H1 (cell line): Measurements from ENCODE around the gene MORN4. TPM values are rescaled to one million over a fixed set of nuclear protein-coding genes. Genes with fewer than 3 reads are reported as not detected.

ENCODE experiments used
- CTCF ChIA-PET: fragments of 300-600 bp; sonication (Branson Sonifier 250); formaldehyde crosslinking; loops from one replicate; lab custom pipeline; 2021; ENCODE audit not compliant: partially characterized antibody; lab: Charles Lee
- POLR2A ChIA-PET: fragments of 300-600 bp; sonication (Branson Sonifier 250); formaldehyde crosslinking; loops from one replicate; lab custom pipeline; 2021; ENCODE audit warnings: inconsistent platforms; ENCODE audit not compliant: partially characterized antibody; lab: Charles Lee
- DNase-seq, 2 experiments: peaks; one replicate each; pipeline versions ENCODE4 v3.0.0 to v3.0.0-alpha.2; 2010 to 2022; ENCODE audit warnings: low spot score in 2 of 2, low read depth in 1 of 2, mixed read lengths in 1 of 2
- FAIRE-seq: peaks from 2 replicates; lab custom pipeline; 2011; peaks lifted over from hg19 to GRCh38; lab: Jason Lieb, UNC
- H2AFZ ChIP-seq: 2 replicates; pipeline ENCODE4 v1.8.1; 2012; ENCODE audit warnings: low read length, inconsistent platforms
- H2AK5ac ChIP-seq: 2 replicates; pipeline ENCODE4 v1.6.1; 2013; ENCODE audit warnings: low read depth, low read length
- H2BK120ac ChIP-seq: replicated peaks from 2 replicates; pipeline ENCODE3; 2013; ENCODE audit warnings: low read depth, low read length, inconsistent platforms
- H2BK12ac ChIP-seq: 2 replicates; pipeline ENCODE4 v1.6.1; 2013; ENCODE audit warnings: low read depth, low read length
- H2BK15ac ChIP-seq: 2 replicates; pipeline ENCODE4 v1.6.1; 2013; ENCODE audit warnings: low read length
- H2BK20ac ChIP-seq: 2 replicates; pipeline ENCODE4 v1.6.1; 2013; ENCODE audit warnings: low read length
- H2BK5ac ChIP-seq: 2 replicates; pipeline ENCODE4 v1.6.1; 2013; ENCODE audit warnings: low read depth, low read length
- H3K14ac ChIP-seq: 2 replicates; pipeline ENCODE4 v1.6.1; 2013; ENCODE audit warnings: inconsistent platforms; ENCODE audit not compliant: insufficient read length
- H3K18ac ChIP-seq: 2 replicates; pipeline ENCODE4 v1.6.1; 2013; ENCODE audit warnings: low read length; ENCODE audit errors: extremely low read depth
- H3K23ac ChIP-seq: 2 replicates; pipeline ENCODE4 v1.6.1; 2013; ENCODE audit warnings: inconsistent platforms; ENCODE audit not compliant: insufficient read length
- H3K23me2 ChIP-seq: 2 replicates; pipeline ENCODE4 v1.6.1; 2013; ENCODE audit warnings: low read depth, low read length
- H3K27ac ChIP-seq: 2 replicates; pipeline ENCODE4 v1.6.1; 2011; ENCODE audit warnings: low read depth, low read length, inconsistent platforms
- H3K27me3 ChIP-seq, 4 experiments: replicated peaks in 1 of 4; 1 replicate in 1 of 4; 2 replicates in 3 of 4; pipeline versions ENCODE4 v1.6.1 to v1.8.1; 2011 to 2013; ENCODE audit warnings: low read length in 3 of 4, mild to moderate bottlenecking in 3 of 4, inconsistent platforms in 2 of 4, mixed read lengths in 2 of 4, moderate library complexity in 1 of 4; ENCODE audit not compliant: control insufficient read depth in 3 of 4, insufficient read depth in 3 of 4; ENCODE audit errors: extremely low read depth in 1 of 4
- H3K36me3 ChIP-seq, 4 experiments: 2 replicates each; pipeline versions ENCODE4 v1.6.1 to v1.8.1; 2011 to 2013; ENCODE audit warnings: mild to moderate bottlenecking in 4 of 4, low read length in 3 of 4, moderate library complexity in 2 of 4, control low read depth in 1 of 4, inconsistent platforms in 1 of 4; ENCODE audit not compliant: insufficient read depth in 4 of 4, control insufficient read depth in 2 of 4
- H3K4ac ChIP-seq: replicated peaks from 2 replicates; pipeline ENCODE3; 2013; ENCODE audit warnings: low read length, low read depth, mixed read lengths, inconsistent platforms; ENCODE audit not compliant: insufficient read length
- H3K4me1 ChIP-seq, 4 experiments: replicated peaks in 1 of 4; 1 replicate in 1 of 4; 2 replicates in 3 of 4; pipeline versions ENCODE4 v1.6.1 to v1.8.1; 2011 to 2013; ENCODE audit warnings: low read length in 3 of 4, inconsistent platforms in 2 of 4, mixed read lengths in 1 of 4; ENCODE audit not compliant: insufficient read depth in 4 of 4, control insufficient read depth in 3 of 4
- H3K4me2 ChIP-seq, 2 experiments: 2 replicates each; pipeline versions ENCODE4 v1.6.1 to v1.8.1; 2011 to 2013; ENCODE audit warnings: low read depth in 2 of 2, low read length in 2 of 2, control low read depth in 1 of 2, inconsistent platforms in 1 of 2, mild to moderate bottlenecking in 1 of 2; ENCODE audit not compliant: insufficient read depth in 1 of 2
- H3K4me3 ChIP-seq, 4 experiments: fragments of 200-600, 300-600 bp in 1 of 4; sonication (generic), shearing (Covaris generic), sonication (Bioruptor Twin) in 1 of 4; 2 replicates each; pipeline versions ENCODE4 v1.5.1 to v1.8.1; 2011 to 2016; ENCODE audit warnings: low read length in 4 of 4, low read depth in 3 of 4, control low read depth in 2 of 4, inconsistent platforms in 2 of 4, mild to moderate bottlenecking in 2 of 4, mixed read lengths in 1 of 4, moderate library complexity in 1 of 4; ENCODE audit not compliant: insufficient read depth in 2 of 4; ENCODE audit errors: extremely low read depth in 1 of 4
- H3K56ac ChIP-seq: replicated peaks from 2 replicates; pipeline ENCODE3; 2013; ENCODE audit warnings: low read depth, mild to moderate bottlenecking, mixed read lengths, low read length, inconsistent platforms; ENCODE audit not compliant: insufficient read length
- H3K79me1 ChIP-seq: 2 replicates; pipeline ENCODE4 v1.6.1; 2013; ENCODE audit warnings: low read depth, low read length, control low read depth
- H3K79me2 ChIP-seq, 2 experiments: 2 replicates each; pipeline versions ENCODE4 v1.6.1 to v1.8.1; 2012 to 2013; ENCODE audit warnings: low read length in 2 of 2, mild to moderate bottlenecking in 2 of 2, inconsistent platforms in 1 of 2; ENCODE audit not compliant: insufficient read depth in 2 of 2, control insufficient read depth in 1 of 2
- H3K9ac ChIP-seq, 4 experiments: replicated peaks in 1 of 4; 1 replicate in 1 of 4; 2 replicates in 3 of 4; pipeline versions ENCODE4 v1.6.1 to v1.8.1; 2011 to 2013; ENCODE audit warnings: low read depth in 3 of 4, low read length in 3 of 4, control low read depth in 2 of 4, mild to moderate bottlenecking in 2 of 4, moderate library complexity in 2 of 4, inconsistent platforms in 1 of 4; ENCODE audit errors: extremely low read depth in 1 of 4
- H3K9me3 ChIP-seq, 2 experiments: 2 replicates each; pipeline versions ENCODE4 v1.6.1 to v1.8.1; 2012 to 2013; ENCODE audit warnings: mild to moderate bottlenecking in 2 of 2, moderate library complexity in 2 of 2, control low read depth in 1 of 2, inconsistent platforms in 1 of 2, low read depth in 1 of 2, low read length in 1 of 2, mixed read lengths in 1 of 2; ENCODE audit not compliant: insufficient read depth in 2 of 2
- H4K20me1 ChIP-seq, 2 experiments: replicated peaks in 1 of 2; 2 replicates each; pipeline versions ENCODE3 to v1.8.1; 2011 to 2013; ENCODE audit warnings: inconsistent platforms in 2 of 2, low read length in 2 of 2, mild to moderate bottlenecking in 1 of 2; ENCODE audit not compliant: insufficient read depth in 2 of 2, control insufficient read depth in 1 of 2
- H4K5ac ChIP-seq: 2 replicates; pipeline ENCODE4 v1.6.1; 2013; ENCODE audit warnings: low read length, low read depth, mixed read lengths, inconsistent platforms; ENCODE audit not compliant: insufficient read length
- H4K8ac ChIP-seq: 2 replicates; pipeline ENCODE4 v1.8.0; 2013; ENCODE audit warnings: mild to moderate bottlenecking, moderate library complexity, low read length, inconsistent platforms; ENCODE audit not compliant: insufficient read depth; ENCODE audit errors: extremely low read depth
- H4K91ac ChIP-seq: replicated peaks from 2 replicates; pipeline ENCODE3; 2013; ENCODE audit warnings: low read length, mixed read lengths, inconsistent platforms; ENCODE audit not compliant: insufficient read length
- PHF8 ChIP-seq: fragments of 200-600 bp; sonication (generic); conservative IDR thresholded peaks from 2 replicates; pipeline ENCODE4 v1.7.1; 2012; ENCODE audit warnings: low read depth, mild to moderate bottlenecking, inconsistent platforms, low read length, moderate library complexity
- SUZ12 ChIP-seq: fragments of 200-600 bp; sonication (generic); IDR thresholded peaks from 2 replicates; pipeline ENCODE4 v1.6.1; 2012; ENCODE audit warnings: mild to moderate bottlenecking, inconsistent platforms, low read length, moderate library complexity, mixed read lengths
- TAF7 ChIP-seq: optimal IDR thresholded peaks from 2 replicates; pipeline ENCODE3; 2011; ENCODE audit warnings: low read depth, mild to moderate bottlenecking, inconsistent platforms, low read length, moderate library complexity, borderline replicate concordance
- WGBS, 2 experiments: shearing (Covaris generic) in 1 of 2; methylation state at CpG; one replicate each; pipeline versions ENCODE4 v1.1.6 to v1.1.7; 2013 to 2015; ENCODE audit warnings: low lambda C conversion rate in 2 of 2, mixed read lengths in 2 of 2, inconsistent platforms in 1 of 2, low coverage in 1 of 2, missing lambda C conversion rate in 1 of 2; ENCODE audit not compliant: insufficient replicate concordance in 2 of 2, insufficient coverage in 1 of 2, insufficient read length in 1 of 2; ENCODE audit errors: extremely low coverage in 1 of 2, missing lambda C conversion rate in 1 of 2; 5-methylcytosine and 5-hydroxymethylcytosine counted together
- polyA plus RNA-seq, 7 experiments: library from polyadenylated mRNA; depleted of rRNA in 3 of 7; stranded (reverse) in 5 of 7; unstranded in 2 of 7; fragments of >200 nt in 5 of 7; fragments of 200-250 nt in 2 of 7; gene quantifications; 1 replicate in 5 of 7; 2 replicates in 1 of 7; 4 replicates in 1 of 7; pipeline versions ENCODE4 v1.2.1 to v1.2.3, GENCODE V29; 2011 to 2013; ENCODE audit warnings: missing spikeins in 2 of 7, mixed read lengths in 2 of 7
- total RNA-seq: library from RNA; stranded (reverse); fragmentation: NEBNext Ultra II Directional; extraction: Animal tissue kit (Norgen Biotek cat#: 25700); gene quantifications from 2 replicates; pipeline ENCODE4 v1.2.1, GENCODE V29; 2021

MORN4 gene
- total and polyA plus RNA-seq, 2 of the 8 experiments (the other 6 are each of a cell fraction or from before 2014, with no cell fraction given), result 13.6 to 22.0 TPM

GRCh38 chr10:97659589-97659988 is 26.3 kb upstream of the MORN4 start:
- no peak for DNase-seq
- H3K18ac ChIP-seq, result no peak overlapping the region
- no peak for TF ChIP-seq PHF8
- TF ChIP-seq SUZ12, result no peak
- no peak for TF ChIP-seq TAF7
- TF ChIP-seq, all 59 proteins: peak for 0
- Histone ChIP-seq H2BK12ac (no peak overlapping the region), H3K9me3 (no peaks in the 10 kb centered on the region), H4K91ac (no peak overlapping the region), H2BK15ac (no peak overlapping the region), H2AFZ (no peak overlapping the region), H2AK5ac (no peak overlapping the region), H3K4me3 (no peak overlapping the region), H3K79me1 (no peaks in the 10 kb centered on the region), H3K27me3 (no peaks in the 10 kb centered on the region), H3K4ac (no peak overlapping the region), H3K36me3 (peaks cover 8 to 49% (median 30%) of the 10 kb centered on the region in 4 experiments; a peak in 7 of 8 replicates), H3K23me2 (no peaks in the 10 kb centered on the region), H3K79me2 (no peaks in the 10 kb centered on the region), H3K4me2 (no peak overlapping the region), H4K20me1 (peaks cover 2% of the 10 kb centered on the region in 2 experiments), H2BK120ac (no peak overlapping the region), H2BK20ac (no peak overlapping the region), H3K9ac (no peak overlapping the region), H3K14ac (no peak overlapping the region), H3K23ac (no peak overlapping the region), H4K5ac (no peak overlapping the region), H2BK5ac (no peak overlapping the region), H3K56ac (no peak overlapping the region), H3K27ac (no peak overlapping the region), H3K4me1 (no peaks in the 10 kb centered on the region), H4K8ac (no peak overlapping the region)
- 94% methylated on average over 1 of the region's 1 CpG; no CpG with 5 or more reads in 1 of the 2 experiments for WGBS, 2 experiments
- ChIA-PET CTCF (interaction anchor here (1.6 kb wide), 1 partner anchor 17 kb away, joined by 6 read pairs; no protein-coding TSS in a partner anchor), POLR2A (no interaction called here)
- no peak for FAIRE-seq
